GM15510 (cell line): ENCODE results near the gene MEIS2.

ENCODE experiments used
- POLR2A ChIP-seq: IDR thresholded peaks from 3 replicates; pipeline ENCODE4 v1.6.1; 2011; ENCODE audit warnings: borderline replicate concordance; ENCODE audit not compliant: insufficient read length; ENCODE audit errors: extremely low read depth

MEIS2 gene

DNA sequence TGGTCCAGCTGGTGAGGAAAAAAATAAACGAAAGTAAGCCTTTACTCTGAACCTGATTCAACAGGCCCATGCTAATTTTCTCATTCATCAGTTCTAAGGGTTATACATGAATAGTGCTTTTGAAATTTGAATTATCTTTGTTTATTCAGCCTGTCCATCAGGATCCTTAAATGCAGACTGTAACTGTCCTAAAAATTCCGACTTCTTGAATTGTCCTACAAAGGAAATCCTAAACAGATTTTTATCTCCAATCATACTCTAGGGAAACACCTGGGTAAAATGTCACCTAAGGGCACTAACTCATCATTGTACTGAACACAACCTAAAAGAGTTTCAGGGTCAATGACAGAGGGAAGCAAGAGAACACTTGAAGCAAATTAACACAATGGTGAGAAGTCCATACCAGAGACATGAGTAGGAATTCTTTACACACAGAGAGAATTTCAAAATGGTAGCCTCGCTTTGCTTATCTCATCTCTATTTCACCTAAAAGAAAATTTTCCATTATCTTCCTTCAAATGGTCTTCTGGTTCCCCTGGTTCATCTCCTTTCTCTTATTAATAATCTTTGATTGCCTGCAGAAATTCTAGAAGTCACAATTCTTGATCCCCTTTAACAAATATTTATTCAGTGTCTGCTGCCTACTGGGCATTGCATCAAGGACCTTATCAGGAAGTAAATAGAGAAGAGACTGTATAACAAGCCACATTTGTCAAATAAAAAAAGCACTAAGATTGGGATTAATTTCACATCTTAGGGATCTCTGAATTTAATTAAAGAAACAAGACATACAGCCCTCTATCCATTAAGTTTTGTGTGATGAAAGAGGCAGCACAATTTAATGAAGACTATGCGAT, 182.7 kb downstream of the MEIS2 start:
- no peak for TF ChIP-seq POLR2A

DNA sequence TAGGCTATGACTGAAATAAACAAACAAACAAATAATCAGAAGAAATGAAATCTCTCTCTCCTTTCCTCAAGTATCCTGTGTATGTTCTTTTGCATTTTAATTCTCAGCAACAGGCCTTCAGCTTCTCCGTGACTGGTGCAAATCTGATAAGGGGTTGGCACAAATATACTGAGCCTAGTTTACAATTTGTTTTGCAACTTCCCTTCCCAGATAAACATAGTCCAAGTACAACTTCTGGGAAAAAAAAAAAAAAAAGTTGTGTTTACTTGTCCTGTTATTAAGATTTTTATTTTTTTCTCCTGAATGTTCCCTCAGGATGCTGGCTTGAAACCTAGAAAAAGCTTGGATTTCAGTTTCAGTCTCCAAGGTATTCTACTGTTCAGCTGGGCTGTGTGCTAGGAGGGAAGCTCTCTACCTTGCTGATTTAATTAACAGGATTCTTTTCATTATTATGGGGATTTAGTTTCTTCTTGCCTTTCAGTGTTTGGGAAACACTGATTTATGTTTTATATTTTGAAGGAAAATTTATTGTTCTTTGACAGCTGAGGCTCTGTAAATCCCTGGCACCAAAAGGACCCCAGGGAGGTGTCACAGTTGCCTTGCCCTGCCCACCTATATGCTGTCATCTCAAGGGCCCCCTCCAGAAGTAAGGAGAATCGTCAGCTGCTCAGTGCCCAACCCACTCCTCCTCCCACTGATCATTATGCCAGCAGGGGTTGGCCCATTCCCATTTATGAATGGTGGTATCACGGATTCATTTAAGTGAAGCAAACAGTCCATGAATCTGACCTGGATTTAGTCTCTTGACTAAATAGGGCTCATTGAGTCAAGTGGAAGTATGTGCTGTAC, 185.2 kb downstream of the MEIS2 start:
- TF ChIP-seq POLR2A, result no peak

DNA sequence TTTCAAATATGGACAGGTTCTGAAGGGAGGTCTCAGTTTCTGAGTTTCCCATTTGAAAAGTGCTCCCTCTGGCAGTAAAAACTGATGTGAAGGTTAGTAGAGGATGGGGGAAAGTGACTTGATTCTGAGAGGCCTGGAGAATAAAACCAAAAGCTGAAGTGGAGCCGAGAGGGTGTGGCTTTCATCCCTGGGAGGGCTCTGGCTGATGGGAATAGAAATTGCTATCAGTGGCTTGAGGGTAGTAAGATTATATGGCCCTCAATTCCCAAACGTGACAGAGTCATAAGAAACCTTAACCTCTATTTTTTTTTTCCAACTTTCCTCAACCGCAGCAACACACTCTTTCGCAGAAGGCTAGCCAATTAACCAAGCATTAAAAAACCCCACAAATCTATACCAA, 185.9 kb downstream of the MEIS2 start:
- TF ChIP-seq POLR2A, result no peak

DNA sequence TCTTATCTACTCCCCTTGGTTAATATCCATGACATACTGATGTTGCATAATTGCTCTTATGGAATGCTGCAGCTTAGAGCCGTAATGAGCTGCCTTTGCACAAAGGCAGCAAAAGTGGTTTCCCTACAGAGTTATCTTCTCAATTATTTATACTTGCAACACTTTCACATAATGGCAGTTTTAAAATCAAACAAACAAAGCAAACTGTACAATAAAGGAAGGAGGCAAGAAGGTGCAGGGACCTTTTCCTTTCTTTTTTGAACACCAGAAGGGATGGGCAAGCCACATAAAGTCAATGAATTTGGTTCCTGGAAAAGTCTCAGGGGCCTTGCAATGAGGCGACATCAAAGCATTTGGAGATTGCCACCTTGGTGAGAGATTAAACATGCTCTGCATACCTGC, 188.0 kb downstream of the MEIS2 start:
- TF ChIP-seq POLR2A, result no peak

DNA sequence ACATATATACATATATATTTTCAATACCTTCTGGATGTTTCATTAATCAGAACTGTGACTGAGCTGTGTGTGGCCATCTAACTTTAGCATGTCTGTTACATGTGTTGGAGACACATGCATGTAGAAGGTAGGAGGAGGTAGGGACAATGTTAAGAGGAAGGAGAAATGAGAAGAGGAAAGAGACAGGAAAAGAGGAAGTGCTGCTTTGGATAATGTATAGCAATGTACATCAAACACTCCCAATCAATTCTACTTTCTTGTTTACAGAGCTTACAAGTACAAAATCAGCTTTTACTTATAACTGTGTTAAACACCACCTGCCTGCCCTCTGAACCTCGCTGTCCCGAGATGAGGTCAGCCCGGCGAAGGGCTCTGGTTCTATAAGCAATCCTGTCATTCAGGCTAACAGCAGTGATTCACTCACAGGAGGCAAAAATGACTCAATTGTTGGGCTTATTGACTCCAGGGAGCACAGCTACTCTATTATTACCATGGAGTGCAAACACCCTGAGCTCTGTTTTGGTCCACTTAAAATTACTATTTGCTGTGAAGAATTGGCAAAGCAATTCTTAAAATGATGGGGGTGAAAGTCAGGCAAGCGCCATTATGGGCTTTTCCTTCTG, 188.9 kb downstream of the MEIS2 start:
- no peak for TF ChIP-seq POLR2A

DNA sequence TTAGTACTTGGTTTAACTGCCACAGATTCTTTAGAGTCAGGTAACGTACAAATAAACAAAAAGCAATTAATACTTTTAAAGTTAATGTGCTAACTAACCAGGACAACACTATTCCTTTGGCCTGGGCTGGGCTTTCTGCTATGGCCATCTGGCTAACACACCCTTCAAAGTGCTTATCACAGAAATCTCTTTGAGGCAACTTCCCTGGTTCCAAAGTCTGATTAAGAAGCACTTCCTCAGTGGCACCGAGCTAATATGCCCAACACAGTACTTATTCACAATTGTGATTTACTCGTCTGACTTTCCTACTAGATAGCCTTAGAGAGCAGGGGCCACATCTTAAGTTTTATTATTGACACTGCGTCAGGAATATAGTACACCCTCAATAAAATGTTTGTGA, 191.4 kb downstream of the MEIS2 start:
- TF ChIP-seq POLR2A, result no peak

DNA sequence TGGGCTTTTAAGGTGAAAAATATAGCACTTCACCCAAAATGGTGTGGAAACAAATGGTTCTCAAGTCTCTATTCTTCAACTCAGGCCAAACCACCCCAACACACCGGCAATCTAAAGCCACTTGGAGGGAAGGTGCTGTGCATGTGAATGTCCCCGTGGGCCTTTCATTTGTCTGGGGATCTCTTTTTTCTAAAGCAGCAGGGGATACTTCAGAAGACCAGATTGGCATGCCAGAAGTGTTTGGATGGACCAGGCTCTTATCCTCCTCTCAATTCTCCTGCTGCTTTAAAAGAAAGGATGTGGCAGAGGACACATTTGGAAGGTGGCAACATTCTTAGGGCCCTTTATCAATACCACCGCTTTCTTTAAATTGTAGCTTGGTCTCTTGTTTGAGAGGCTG, 193.1 kb downstream of the MEIS2 start:
- TF ChIP-seq POLR2A, result no peak

DNA sequence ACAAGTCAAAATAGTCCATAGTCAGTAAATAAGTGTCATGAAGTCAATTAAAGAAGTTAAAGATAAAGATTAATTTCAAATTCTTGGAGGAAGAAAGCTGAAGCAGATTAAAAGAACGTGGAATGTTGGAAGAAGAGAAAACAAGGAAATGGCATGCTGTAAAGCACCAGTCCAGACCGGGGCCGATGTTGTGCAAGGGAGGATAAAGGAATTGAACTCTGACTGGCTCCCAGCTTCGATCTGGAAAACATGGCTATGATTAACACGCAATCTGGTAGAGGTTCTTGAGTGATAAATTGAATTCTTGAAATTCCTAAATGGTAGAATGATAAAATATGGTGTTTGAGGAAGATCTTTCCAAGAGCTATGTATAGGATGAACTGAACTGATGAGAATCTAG, 194.4 kb downstream of the MEIS2 start:
- no peak for TF ChIP-seq POLR2A

DNA sequence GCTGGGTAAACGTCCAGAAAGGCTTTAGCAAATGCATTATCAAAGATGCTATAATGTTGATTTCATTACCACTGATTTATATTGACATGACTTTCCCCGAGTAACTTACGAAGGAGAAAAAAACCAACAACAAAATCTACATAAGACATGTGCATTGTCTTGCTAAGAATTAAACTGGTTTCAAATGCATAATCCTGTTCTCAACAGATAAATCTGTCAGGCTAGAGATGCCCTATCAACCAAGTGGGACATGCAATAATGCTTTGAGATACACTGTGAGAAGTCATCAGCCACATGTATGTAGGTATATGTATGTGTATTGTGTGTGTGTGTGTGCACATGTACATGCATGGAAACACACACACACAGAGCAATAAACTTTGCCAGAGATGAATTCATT, 195.6 kb downstream of the MEIS2 start:
- TF ChIP-seq POLR2A, result no peak

DNA sequence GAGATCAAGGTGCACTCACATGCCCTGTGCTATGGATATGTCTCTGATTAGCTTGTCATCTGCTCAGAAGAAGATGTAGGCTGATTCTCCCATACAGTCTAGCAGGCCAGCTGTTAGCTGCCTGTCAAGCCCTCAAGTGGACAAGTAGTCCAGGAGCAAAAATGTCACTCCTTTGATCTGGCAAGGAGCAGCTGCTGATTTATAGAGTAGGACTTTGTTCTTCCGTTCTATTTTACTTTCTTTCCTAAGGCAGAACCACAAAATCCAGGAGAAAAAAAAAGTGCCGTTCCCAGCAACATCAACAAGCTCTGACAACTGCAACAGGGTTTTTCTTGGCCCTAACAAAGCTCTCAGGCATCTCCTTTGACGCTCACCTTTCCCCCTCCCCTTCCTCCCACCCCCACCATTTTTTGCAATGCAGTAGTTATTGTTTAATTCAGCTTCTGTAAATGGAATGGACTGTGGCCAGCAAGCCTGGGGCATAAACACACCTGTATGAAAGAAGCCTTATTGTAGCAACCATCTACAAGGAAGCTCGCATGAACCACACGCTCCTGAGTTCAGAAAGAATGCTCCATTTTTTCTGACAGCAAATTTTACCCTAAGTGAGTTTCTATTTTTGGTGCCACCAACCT, 196.3 kb downstream of the MEIS2 start:
- TF ChIP-seq POLR2A, result no peak

DNA sequence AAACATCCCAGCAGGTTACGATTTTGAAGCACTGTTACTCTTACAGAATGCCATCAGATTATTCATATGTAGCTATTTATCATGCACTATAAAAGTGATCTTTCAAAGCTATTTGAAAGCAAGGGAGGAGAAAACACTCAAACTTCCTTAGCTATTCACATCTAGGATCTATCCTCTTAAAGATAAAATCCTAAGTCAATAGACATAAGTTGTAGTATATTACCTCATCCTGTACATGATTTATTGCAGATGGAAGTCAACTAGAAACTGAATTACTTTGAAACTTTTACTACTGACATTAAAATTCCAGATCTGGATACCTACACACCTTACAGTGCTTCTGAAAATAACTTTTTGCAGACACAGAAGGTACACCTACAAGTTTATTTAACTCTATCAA, 197.2 kb downstream of the MEIS2 start:
- TF ChIP-seq POLR2A, result no peak

DNA sequence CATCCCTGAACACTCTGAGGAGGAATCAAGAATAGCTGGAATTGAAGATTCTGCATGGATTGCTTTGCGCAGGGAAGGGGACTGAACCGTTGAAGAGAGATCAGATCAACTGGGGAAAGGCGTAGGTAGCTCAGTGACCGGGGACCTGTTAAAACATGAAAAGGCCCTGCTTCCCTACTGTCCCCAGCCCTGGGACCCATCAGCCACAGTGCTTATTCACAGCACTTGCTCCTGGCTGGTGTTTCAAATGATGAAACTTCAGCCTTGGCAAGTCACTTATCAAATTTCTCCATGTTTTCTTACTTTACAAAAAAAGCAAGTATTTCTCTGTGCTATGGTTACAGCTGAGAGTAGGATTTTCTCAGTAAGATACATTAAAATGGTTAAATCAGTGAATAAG, 199.3 kb downstream of the MEIS2 start:
- TF ChIP-seq POLR2A, result no peak

DNA sequence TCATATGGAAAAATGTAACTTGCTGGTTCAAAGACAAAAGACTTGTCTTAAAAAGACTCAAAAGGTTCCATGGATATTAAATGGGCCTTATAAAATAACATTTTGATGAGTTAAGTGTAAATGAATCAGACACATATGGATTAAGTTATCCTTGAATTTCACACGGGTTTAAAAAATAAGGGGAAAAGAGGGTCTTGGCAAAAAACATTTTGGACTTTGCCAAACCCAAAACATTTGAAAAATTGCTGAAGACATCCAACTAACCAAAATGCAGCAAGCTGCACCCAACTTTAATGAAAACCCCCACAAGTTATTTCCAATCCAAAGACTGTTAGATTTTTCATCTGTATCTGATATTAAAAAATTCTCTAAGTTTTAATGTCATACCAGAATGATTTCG, 200.7 kb downstream of the MEIS2 start:
- TF ChIP-seq POLR2A, result no peak

DNA sequence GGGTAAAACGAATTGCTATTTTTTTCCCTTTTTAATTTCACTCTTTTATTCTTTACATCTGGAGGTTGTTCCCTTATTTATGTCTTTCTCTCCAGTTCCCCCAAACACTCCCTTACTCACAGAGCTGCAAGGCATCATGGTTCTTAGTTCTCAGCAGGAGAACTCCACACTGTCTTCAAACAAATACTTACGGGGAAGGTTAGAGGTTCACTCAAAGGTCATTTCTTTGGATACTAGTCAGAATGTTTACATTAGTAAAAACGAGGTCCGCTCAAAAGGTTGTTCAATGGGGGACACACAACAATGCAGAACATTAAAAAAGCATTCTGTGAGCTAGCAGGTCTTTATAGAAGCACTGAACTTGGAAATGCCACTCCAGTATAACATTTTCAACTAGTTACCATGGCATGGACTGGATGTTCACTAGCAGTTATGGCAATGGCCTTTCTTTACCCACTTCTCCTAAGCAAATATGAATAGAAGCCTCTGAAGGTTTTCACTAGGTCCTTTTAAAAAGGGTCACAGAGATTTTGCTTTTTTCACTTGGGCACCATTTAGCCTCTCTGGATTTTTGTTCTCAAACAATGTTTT, 201.7 kb downstream of the MEIS2 start:
- no peak for TF ChIP-seq POLR2A
